GM12872 (cell line): ENCODE measurements around the gene RHOD.

Experiments
- CTCF ChIP-seq: IDR thresholded peaks from 3 replicates; pipeline ENCODE4 v1.5.1; 2011; ENCODE audit warnings: low read depth, mild to moderate bottlenecking, low read length, moderate library complexity; ENCODE audit not compliant: insufficient read depth

Gene RHOD

GRCh38 chr11:67054836-67055523 lies 1.7 kb upstream of the RHOD start:
- TF ChIP-seq CTCF = no peak

DNA sequence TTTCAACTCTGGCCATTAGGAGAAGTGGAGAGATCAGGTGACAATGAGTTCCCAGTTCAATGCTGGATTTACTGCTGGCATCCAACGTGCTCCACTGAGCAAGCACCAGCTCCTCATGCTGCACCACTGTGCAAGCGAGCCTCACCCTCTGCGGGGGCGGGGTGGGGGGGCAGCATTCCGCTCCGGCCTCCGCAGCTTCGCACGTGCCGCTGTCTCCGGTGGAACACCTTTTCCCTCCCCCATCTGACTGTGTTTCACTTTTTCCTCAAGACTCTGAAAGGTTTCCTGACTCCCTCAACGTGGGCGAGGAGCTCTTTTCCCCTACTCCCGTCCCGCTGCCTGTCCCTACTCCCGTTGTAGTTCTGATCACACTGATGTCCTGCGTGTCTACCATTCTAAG lies 835 bp upstream of the RHOD start:
- TF ChIP-seq CTCF = no peak

DNA sequence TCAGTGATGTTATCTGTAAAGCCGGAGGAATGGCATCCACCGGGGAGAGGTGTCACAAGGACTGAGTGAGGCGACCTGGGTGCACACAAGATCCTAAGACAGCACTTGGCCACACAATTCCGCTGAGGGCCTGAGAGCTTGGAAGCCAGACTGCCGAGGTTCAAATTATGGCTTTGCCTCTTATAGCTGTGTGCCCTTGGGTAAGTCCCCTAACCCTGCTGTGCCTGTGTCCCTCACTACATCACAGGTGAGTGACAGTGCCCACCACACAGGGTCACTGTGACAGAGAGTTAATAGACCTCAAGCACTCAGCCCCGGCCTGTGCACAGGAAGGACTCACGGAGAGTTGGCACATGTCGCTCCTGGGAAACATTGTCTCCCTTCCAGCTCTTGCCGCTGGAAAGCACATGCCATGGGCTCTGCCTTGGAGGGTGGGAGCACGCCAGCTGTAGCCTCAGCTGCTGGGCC lies 592 bp downstream of the RHOD start:
- no peak for TF ChIP-seq CTCF

- TF ChIP-seq CTCF = no peak
These were observed 1.9 kb downstream of the RHOD start for GRCh38 chr11:67058506-67058905.

- no peak for TF ChIP-seq CTCF
These were observed 3.0 kb downstream of the RHOD start for GRCh38 chr11:67059671-67060070.

DNA sequence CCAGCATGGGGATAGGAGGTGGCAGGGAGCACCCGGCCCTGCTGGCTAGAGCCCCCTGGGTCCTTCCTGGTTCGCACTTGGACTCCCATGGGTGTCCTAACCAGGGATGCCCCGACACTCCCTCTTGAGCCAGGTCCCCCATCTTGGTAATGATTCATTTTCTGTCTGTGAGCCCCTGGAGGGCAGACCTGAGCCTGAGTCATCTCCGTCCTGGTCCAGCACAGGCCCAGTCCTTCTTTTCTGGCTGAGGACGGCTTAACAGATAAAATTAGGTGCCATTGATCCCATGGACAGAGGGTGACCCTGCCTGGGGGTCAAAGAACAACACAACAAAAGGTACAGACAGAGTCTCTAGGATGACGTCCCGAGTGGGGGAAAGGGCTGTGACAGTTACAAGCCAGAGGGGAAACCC lies 3.5 kb downstream of the RHOD start:
- TF ChIP-seq CTCF = no peak

GRCh38 chr11:67062526-67063373 lies 6.1 kb downstream of the RHOD start:
- no peak for TF ChIP-seq CTCF
